Peyer's patch (tissue), 4 donors: ENCODE data around the gene LMTK2.

Source experiments
- CTCF ChIP-seq, 6 experiments: fragments of 450-650 bp in 4 of 6; fragments of 200-600 bp in 2 of 6; sonication (generic) in 1 of 6; IDR thresholded peaks; one replicate each; pipeline ENCODE4 v1.5.1; 2017 to 2019; ENCODE audit warnings: antibody characterized with exemption in 6 of 6, mild to moderate bottlenecking in 3 of 6, moderate library complexity in 1 of 6
- POLR2A ChIP-seq, 2 donors: fragments of 450-650 bp; IDR thresholded peaks; one replicate each; pipeline ENCODE4 v1.5.1; 2017; ENCODE audit warnings: antibody characterized with exemption in 2 of 2, mild to moderate bottlenecking in 2 of 2, moderate library complexity in 2 of 2

- no peak for TF ChIP-seq CTCF (IDR thresholded peaks at IDR 0.05)
- TF ChIP-seq POLR2A (IDR thresholded peaks at IDR 0.05): no peak
These were observed 87.0 kb downstream of the LMTK2 start for GRCh38 chr7:98193474-98194180.
